Nephron progenitor cell (in vitro differentiated cells): ENCODE measurements around the gene HGFAC.

Experiments
- DNase-seq: peaks from one replicate; pipeline ENCODE4 v3.0.0; 2021
- H3K27ac Mint-ChIP-seq: 2 replicates; pipeline ENCODE4 v1.8.0; 2021; ENCODE audit warnings: mild to moderate bottlenecking, moderate library complexity, mixed read lengths
- H3K27me3 Mint-ChIP-seq: 2 replicates; pipeline ENCODE4 v1.8.0; 2021; ENCODE audit warnings: mild to moderate bottlenecking, low read depth, mixed read lengths; ENCODE audit not compliant: poor library complexity
- H3K36me3 Mint-ChIP-seq: 2 replicates; pipeline ENCODE4 v1.8.0; 2021; ENCODE audit warnings: low read depth, mixed read lengths
- H3K4me1 Mint-ChIP-seq: 2 replicates; pipeline ENCODE4 v1.8.0; 2021; ENCODE audit warnings: mixed read lengths
- H3K4me3 Mint-ChIP-seq: 2 replicates; pipeline ENCODE4 v1.8.0; 2021; ENCODE audit warnings: mild to moderate bottlenecking, moderate library complexity, mixed read lengths
- H3K9me3 Mint-ChIP-seq: 2 replicates; pipeline ENCODE4 v1.8.0; 2021; ENCODE audit warnings: mild to moderate bottlenecking, moderate library complexity, mixed read lengths
- TF ChIP-seq, protein P1 (sequence below): fragments of 200-600 bp; sonication (generic); IDR thresholded peaks from 2 replicates; pipeline ENCODE4 v1.5.0; 2021; ENCODE audit warnings: antibody characterized with exemption

Gene HGFAC

DNA sequence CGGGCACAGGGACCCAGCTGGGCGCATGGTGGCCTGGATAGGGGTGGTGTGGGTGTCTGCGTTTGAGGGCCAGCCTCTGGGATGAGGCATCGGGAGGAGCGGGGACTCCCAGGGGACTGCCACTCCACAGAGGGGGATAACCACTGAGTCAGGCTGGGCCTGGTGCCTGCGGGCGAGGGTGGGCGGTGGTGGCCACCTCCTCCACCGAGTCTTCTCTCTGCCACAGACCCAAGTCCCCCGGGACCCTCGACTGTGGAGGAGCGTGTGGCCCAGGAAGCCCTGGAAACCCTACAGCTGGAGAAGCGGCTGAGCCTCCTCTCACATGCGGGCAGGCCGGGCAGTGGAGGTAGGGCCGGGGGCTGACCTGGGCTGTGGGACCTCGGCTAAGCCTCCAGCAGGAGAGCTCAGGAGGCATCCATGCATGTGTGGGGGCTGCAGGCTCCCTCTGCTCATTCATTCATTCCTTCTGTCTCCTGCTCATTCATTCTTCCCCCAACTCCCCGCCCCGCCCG, 47.7 kb downstream of the HGFAC start:
- Mint-ChIP-seq H3K4me3 (no peak overlapping the region), H3K27ac (no peak overlapping the region), H3K4me1 (peaks cover 13% of the 10 kb centered on the region), H3K9me3 (peaks cover 4% of the 10 kb centered on the region), H3K36me3 (no peaks in the 10 kb centered on the region), H3K27me3 (peaks cover 46% of the 10 kb centered on the region)
- TF ChIP-seq, protein P1, sequence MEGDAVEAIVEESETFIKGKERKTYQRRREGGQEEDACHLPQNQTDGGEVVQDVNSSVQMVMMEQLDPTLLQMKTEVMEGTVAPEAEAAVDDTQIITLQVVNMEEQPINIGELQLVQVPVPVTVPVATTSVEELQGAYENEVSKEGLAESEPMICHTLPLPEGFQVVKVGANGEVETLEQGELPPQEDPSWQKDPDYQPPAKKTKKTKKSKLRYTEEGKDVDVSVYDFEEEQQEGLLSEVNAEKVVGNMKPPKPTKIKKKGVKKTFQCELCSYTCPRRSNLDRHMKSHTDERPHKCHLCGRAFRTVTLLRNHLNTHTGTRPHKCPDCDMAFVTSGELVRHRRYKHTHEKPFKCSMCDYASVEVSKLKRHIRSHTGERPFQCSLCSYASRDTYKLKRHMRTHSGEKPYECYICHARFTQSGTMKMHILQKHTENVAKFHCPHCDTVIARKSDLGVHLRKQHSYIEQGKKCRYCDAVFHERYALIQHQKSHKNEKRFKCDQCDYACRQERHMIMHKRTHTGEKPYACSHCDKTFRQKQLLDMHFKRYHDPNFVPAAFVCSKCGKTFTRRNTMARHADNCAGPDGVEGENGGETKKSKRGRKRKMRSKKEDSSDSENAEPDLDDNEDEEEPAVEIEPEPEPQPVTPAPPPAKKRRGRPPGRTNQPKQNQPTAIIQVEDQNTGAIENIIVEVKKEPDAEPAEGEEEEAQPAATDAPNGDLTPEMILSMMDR: no peak
- DNase-seq: peak; percentile 39

DNA sequence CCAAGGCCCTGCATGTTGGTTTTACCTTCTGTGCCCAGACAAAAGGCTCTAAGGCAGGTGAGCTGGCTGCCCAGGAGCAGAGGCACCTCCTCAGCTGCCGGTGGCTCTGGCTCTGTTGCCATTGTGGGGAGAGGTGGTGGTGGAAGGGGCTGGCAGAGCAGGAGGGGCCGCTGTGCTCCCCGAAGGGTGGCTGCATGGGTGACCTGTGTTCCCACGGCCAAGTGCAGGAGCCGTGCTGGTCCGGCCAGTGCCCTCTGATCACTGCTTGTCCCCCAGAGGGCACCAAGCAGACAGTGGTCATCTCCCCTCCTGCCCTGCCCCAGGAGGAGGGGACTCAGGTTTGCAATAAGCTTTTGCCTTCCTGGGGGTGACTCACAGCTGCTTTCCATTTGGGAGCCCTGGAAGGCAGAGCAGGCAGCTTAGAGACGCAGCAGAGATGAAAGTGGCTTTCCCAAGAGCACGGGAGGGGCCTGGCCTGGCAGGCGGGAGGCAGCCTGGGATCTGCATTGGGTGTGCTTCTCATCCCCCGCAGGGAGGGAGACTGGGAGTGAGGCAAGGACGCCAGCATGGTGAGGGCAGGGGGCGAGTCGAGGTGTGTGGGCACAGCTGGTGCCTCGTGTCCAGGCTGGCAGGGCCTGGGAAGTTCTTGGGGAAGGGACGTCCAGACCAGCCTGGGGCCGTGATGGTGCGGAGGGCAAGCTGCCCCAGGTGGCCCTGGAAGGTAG, 50.1 kb downstream of the HGFAC start:
- Mint-ChIP-seq H3K27ac (no peak overlapping the region), H3K4me3 (no peak overlapping the region), H3K4me1 (peaks cover 10% of the 10 kb centered on the region), H3K27me3 (peaks cover 38% of the 10 kb centered on the region), H3K9me3 (peaks cover 4% of the 10 kb centered on the region), H3K36me3 (no peaks in the 10 kb centered on the region)
- TF ChIP-seq, protein P1: no peak
- DNase-seq: no peak

DNA sequence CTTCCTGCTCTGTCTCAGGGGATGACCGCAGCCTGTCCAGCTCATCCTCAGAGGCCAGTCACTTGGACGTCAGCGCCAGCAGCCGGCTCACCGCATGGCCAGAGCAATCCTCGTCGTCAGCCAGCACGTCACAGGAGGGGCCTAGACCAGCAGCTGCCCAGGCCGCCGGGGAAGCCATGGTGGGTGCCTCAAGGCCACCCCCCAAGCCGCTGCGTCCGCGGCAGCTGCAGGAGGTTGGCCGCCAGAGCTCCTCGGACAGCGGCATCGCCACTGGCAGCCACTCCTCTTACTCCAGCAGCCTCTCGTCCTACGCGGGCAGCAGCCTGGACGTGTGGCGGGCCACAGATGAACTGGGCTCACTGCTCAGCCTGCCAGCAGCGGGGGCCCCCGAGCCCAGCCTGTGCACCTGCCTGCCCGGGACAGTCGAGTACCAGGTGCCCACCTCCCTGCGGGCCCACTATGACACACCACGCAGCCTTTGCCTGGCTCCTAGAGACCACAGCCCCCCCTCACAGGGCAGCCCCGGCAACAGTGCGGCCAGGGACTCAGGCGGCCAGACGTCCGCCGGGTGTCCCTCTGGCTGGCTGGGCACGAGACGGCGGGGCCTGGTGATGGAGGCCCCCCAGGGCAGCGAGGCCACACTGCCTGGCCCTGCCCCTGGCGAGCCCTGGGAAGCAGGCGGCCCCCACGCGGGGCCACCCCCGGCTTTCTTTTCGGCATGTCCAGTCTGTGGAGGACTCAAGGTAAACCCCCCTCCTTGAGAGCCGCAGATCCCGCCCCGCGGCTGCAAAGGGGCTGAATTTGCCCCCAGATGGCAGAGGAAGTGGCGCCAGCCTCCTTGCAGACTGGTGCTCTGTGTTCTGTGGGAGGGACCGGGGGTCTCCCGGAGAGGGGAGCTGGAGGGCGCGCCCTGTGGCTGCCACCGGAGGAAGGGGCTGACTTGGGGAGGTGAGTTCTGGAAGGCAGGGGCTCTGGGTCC, 51.3 kb downstream of the HGFAC start:
- DNase-seq: no peak
- Mint-ChIP-seq H3K4me3 (no peak overlapping the region), H3K9me3 (peaks cover 4% of the 10 kb centered on the region), H3K27ac (no peak overlapping the region), H3K4me1 (peaks cover 10% of the 10 kb centered on the region), H3K27me3 (peaks cover 30% of the 10 kb centered on the region), H3K36me3 (no peaks in the 10 kb centered on the region)
- TF ChIP-seq, protein P1: no peak

DNA sequence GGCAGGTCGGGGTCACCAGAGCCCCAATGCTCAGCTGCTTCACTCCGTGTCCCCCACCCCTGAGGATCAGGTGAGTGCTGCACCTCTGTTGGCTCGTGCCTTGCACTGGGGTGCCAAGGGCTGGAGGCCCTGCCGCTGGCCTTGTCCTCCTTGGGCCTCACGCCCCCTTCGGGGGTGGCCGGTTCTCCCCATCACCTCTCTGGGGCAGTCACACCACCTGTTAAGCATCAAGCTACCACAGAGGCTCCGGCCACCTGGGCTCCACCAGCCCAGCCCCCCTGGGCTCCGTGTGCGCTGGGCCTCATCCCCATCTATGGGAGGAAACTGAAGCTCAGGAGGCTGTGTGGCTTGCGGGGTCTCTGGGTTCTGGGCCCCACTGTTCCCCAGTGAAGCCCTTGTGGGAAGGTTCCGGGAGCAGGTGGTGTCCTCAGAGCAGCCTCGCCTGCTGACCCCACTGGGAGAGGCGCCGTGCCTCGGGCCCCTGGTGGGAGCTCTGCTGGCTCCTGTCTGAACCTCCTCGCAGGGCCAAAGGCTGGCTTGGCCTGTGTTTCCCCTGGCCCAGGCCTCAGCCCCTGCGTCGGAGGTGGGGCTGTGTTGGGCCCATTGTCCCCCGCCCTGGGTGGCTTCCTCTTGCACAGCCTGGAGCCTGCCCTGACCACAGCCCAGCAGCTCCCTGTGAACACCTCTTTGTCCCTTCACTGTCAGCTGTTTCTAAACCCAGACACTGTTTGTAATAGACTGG, 52.1 kb downstream of the HGFAC start:
- peaks cover 4% of the 10 kb centered on the region for H3K9me3 Mint-ChIP-seq
- no peak overlapping the region for H3K27ac Mint-ChIP-seq
- no peak overlapping the region for H3K4me3 Mint-ChIP-seq

DNA sequence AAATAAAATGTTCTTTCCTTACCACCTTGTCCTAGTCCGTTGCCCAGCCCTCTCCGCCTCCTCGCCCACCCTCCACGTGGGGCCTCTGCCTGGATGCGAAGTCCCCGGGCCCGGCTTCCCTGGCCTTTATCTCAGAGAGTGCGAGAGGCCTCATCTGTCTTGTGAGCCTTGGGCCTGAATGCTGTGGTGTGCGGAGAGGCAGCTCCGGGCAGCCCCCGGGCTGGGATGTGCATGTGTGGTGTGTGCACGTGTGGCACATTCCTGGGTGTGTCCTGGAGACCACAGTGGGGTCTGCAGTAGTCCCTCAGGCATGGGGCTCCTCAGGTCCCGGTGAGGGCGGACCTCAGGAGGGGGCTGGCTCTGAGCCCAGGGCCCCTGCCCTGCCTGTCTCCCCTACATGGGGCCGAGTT, 52.7 kb downstream of the HGFAC start:
- H3K9me3 Mint-ChIP-seq: peaks cover 4% of the 10 kb centered on the region
- no peak for DNase-seq
- no peak overlapping the region for H3K4me3 Mint-ChIP-seq
- H3K27me3 Mint-ChIP-seq: peaks cover 27% of the 10 kb centered on the region
- TF ChIP-seq, protein P1: no peak
- H3K4me1 Mint-ChIP-seq: peaks cover 10% of the 10 kb centered on the region
- no peak overlapping the region for H3K27ac Mint-ChIP-seq
- no peaks in the 10 kb centered on the region for H3K36me3 Mint-ChIP-seq

More for the DNA sequence above, 52.1 kb downstream of the HGFAC start:
- DNase-seq: no peak
- Mint-ChIP-seq H3K36me3 (no peaks in the 10 kb centered on the region), H3K4me1 (peaks cover 10% of the 10 kb centered on the region), H3K27me3 (peaks cover 30% of the 10 kb centered on the region)
- TF ChIP-seq, protein P1: no peak
